HG03039 (cell line): ENCODE results near the gene CROCC2.

Source experiments
- ATAC-seq: cut with Tn5 transposase; IDR thresholded peaks from one replicate; pipeline ENCODE4 v1.9.1; 2021; ENCODE audit warnings: mild to moderate bottlenecking, moderate library complexity; ENCODE audit not compliant: unreplicated experiment

CROCC2 gene

GRCh38 chr2:241008711-241009121 is 102.6 kb downstream of the CROCC2 start:
- ATAC-seq, result no peak

GRCh38 chr2:241009191-241009590 is 103.1 kb downstream of the CROCC2 start:
- no peak for ATAC-seq

GRCh38 chr2:241009601-241010530 is 103.7 kb downstream of the CROCC2 start:
- ATAC-seq, result no peak

- no peak for ATAC-seq
Measured at GRCh38 chr2:241010531-241011295, 104.6 kb downstream of the CROCC2 start.

GRCh38 chr2:241011296-241011600 is 105.1 kb downstream of the CROCC2 start:
- ATAC-seq, result no peak

- ATAC-seq, result no peak
Measured at GRCh38 chr2:241011751-241012510, 105.8 kb downstream of the CROCC2 start.

GRCh38 chr2:241014224-241014623 is 108.1 kb downstream of the CROCC2 start:
- no peak for ATAC-seq

- no peak for ATAC-seq
Measured at GRCh38 chr2:241014764-241015163, 108.6 kb downstream of the CROCC2 start.

- ATAC-seq, result no peak
Measured at GRCh38 chr2:241015439-241015838, 109.3 kb downstream of the CROCC2 start.

GRCh38 chr2:241017228-241017940 is 111.2 kb downstream of the CROCC2 start:
- ATAC-seq, result no peak

- no peak for ATAC-seq
Measured at GRCh38 chr2:241018051-241018891, 112.1 kb downstream of the CROCC2 start.

- no peak for ATAC-seq
Measured at GRCh38 chr2:241019441-241020139, 113.5 kb downstream of the CROCC2 start.

GRCh38 chr2:241020201-241020600 is 114.1 kb downstream of the CROCC2 start:
- no peak for ATAC-seq

GRCh38 chr2:241020629-241021190 is 114.6 kb downstream of the CROCC2 start:
- ATAC-seq, result no peak

GRCh38 chr2:241025639-241026038 is 119.5 kb downstream of the CROCC2 start:
- ATAC-seq, result no peak

- no peak for ATAC-seq
Measured at GRCh38 chr2:241029599-241030332, 123.6 kb downstream of the CROCC2 start.

GRCh38 chr2:241030333-241030680 is 124.2 kb downstream of the CROCC2 start:
- no peak for ATAC-seq

- no peak for ATAC-seq
Measured at GRCh38 chr2:241030883-241031282, 124.7 kb downstream of the CROCC2 start.
